ENCODE data around the gene IRX4. TPM values are rescaled to one million over a fixed set of nuclear protein-coding genes. Genes with fewer than 3 reads are reported as not detected.

IRX4 gene
- polyA plus RNA-seq, 1 of the 3 experiments (the other 2 are of a cell fraction), result not detected

- TF ChIP-seq USF1 (IDR thresholded peaks at IDR 0.05; ENCODE audit: borderline replicate concordance, low read depth), result no peak
- TF ChIP-seq PBX3 (IDR thresholded peaks at IDR 0.05), result no peak
Observed at GRCh38 chr5:1858436-1858835, 24.3 kb downstream of the IRX4 start (continued).

- no peaks in the 10 kb centered on the region for H3K9me3 ChIP-seq
- no peaks in the 10 kb centered on the region for H3F3A ChIP-seq (replicated peaks; ENCODE audit: insufficient read depth)
- ChIA-PET CTCF (no interaction called here), POLR2A (no interaction called here)
- TF ChIP-seq FOSL2 (IDR thresholded peaks at IDR 0.05; ENCODE audit: borderline replicate concordance, low read depth) (no peak), USF2 (IDR thresholded peaks at IDR 0.05; ENCODE audit: borderline replicate concordance, low read depth, low read length) (no peak), EZH2phosphoT487 (IDR thresholded peaks at IDR 0.05; ENCODE audit: borderline replicate concordance, low read depth) (no peak), IRF3 (IDR thresholded peaks at IDR 0.05; ENCODE audit: low read depth, low read length) (no peak), RAD21 (IDR thresholded peaks at IDR 0.05; ENCODE audit: low read length) (no peak), GATA2 (CRISPR knock-in tag; IDR thresholded peaks at IDR 0.05) (no peak), NFIC (IDR thresholded peaks at IDR 0.05; ENCODE audit: borderline replicate concordance) (no peak), CTCF (IDR thresholded peaks at IDR 0.05) (no peak), RFX5 (IDR thresholded peaks at IDR 0.05; ENCODE audit: low read length) (no peak), MXI1 (IDR thresholded peaks at IDR 0.05; ENCODE audit: low read depth, low read length) (no peak), TEAD4 (IDR thresholded peaks at IDR 0.05; ENCODE audit: borderline replicate concordance, insufficient read depth) (no peak), SIN3A (IDR thresholded peaks at IDR 0.05; ENCODE audit: borderline replicate concordance, low read depth, low read length) (no peak), CHD2 (IDR thresholded peaks at IDR 0.05; ENCODE audit: low read length, partially characterized antibody) (no peak), MAX (IDR thresholded peaks at IDR 0.05; ENCODE audit: low read depth) (no peak), ZBTB33 (IDR thresholded peaks at IDR 0.05; ENCODE audit: borderline replicate concordance, low read depth) (no peak), SMC3 (IDR thresholded peaks at IDR 0.05; ENCODE audit: low read depth, low read length) (no peak), FOXM1 (IDR thresholded peaks at IDR 0.05; ENCODE audit: low read depth) (no peak)
- no peaks in the 10 kb centered on the region for H3K4me1 ChIP-seq (ENCODE audit: control insufficient read depth in 1 of 2, insufficient read depth in 2 of 2, low read depth in 1 of 2, low read length in 1 of 2)
- no peaks in the 10 kb centered on the region for H3K79me2 ChIP-seq (ENCODE audit: insufficient read depth)
- no peak overlapping the region for H3K4me3 ChIP-seq (ENCODE audit: low read depth in 2 of 2, low read length in 1 of 2)
- no peak overlapping the region for H2AFZ ChIP-seq (ENCODE audit: low read depth)
- H3K36me3 ChIP-seq (replicated peaks in 1 of 2; ENCODE audit: control insufficient read depth in 1 of 2, insufficient read depth in 2 of 2, low read length in 1 of 2), result no peaks in the 10 kb centered on the region
- WGBS (ENCODE audit: low lambda C conversion rate), result 55% methylated on average over 25 of the region's 32 CpGs
- no peak overlapping the region for H3K27ac ChIP-seq (ENCODE audit: low read depth in 2 of 2, low read length in 1 of 2)
- no peaks in the 10 kb centered on the region for H3K9me2 ChIP-seq
- no peak overlapping the region for H3K9ac ChIP-seq
- no peak overlapping the region for H3K4me2 ChIP-seq
- H4K20me1 ChIP-seq (ENCODE audit: insufficient read depth), result no peaks in the 10 kb centered on the region
- no peak for DNase-seq
- H3K27me3 ChIP-seq (ENCODE audit: insufficient read depth), result peaks cover 83% of the 10 kb centered on the region
Observed at GRCh38 chr5:1857256-1857600, 25.5 kb downstream of the IRX4 start.

All from SK-N-SH (cell line).